Uterus (tissue), 4 donors: ENCODE results near the gene ATXN7L2. TPM values are rescaled to one million over a fixed set of nuclear protein-coding genes. Genes with fewer than 3 reads are reported as not detected.

Experiments
- DNase-seq, 2 donors: peaks; one replicate each; pipeline ENCODE4 v3.0.0-alpha.2; 2019 to 2020
- H3K27ac ChIP-seq, 2 donors: fragments of 200-600 bp; sonication (generic); 1 replicate in 1 of 2; 2 replicates in 1 of 2; pipeline ENCODE4 v1.5.1; 2016 to 2018
- H3K27me3 ChIP-seq, 2 donors: fragments of 200-600 bp; sonication (generic); one replicate each; pipeline ENCODE4 v1.5.1; 2018 to 2019; ENCODE audit warnings: control low read depth in 1 of 2
- H3K36me3 ChIP-seq, 2 donors: fragments of 200-600 bp; sonication (generic); one replicate each; pipeline ENCODE4 v1.5.1; 2019; ENCODE audit warnings: control low read depth in 1 of 2
- H3K4me1 ChIP-seq, 2 donors: fragments of 200-600 bp; sonication (generic); one replicate each; pipeline ENCODE4 v1.5.1; 2018 to 2019; ENCODE audit warnings: control low read depth in 1 of 2
- H3K4me3 ChIP-seq, 2 donors: fragments of 200-600 bp; sonication (generic); 1 replicate in 1 of 2; 2 replicates in 1 of 2; pipeline ENCODE4 v1.5.1; 2018 to 2019; ENCODE audit warnings: mild to moderate bottlenecking in 1 of 2
- H3K9me3 ChIP-seq, 2 donors: fragments of 200-600 bp; sonication (generic); one replicate each; pipeline ENCODE4 v1.5.1; 2019; ENCODE audit warnings: control low read depth in 1 of 2
- POLR2A ChIP-seq, 2 donors: fragments of 450-650 bp; IDR thresholded peaks; one replicate each; pipeline ENCODE4 v1.6.1; 2016; ENCODE audit warnings: antibody characterized with exemption in 2 of 2, mild to moderate bottlenecking in 1 of 2, moderate library complexity in 1 of 2
- intact Hi-C: fragments of 100-400 bp; cut with DNase I; formaldehyde crosslinking; loops from one replicate; pipeline ENCODE4 v1.15.1; 2023; ENCODE audit warnings: low total_unique reads
- total RNA-seq, 4 donors: library from RNA; depleted of rRNA in 3 of 4; stranded (reverse); fragments of >200 nt in 3 of 4; gene quantifications; one replicate each; pipeline versions ENCODE4 v1.1.0 to v1.2.4, GENCODE V29; 2014 to 2023
- TF ChIP-seq, protein P1 (sequence below), 4 experiments: fragments of 200-600 bp in 2 of 4; fragments of 450-650 bp in 2 of 4; sonication (generic) in 2 of 4; IDR thresholded peaks; one replicate each; pipeline ENCODE4 v1.5.1; 2016 to 2019; ENCODE audit warnings: antibody characterized with exemption in 4 of 4, mild to moderate bottlenecking in 2 of 4, moderate library complexity in 1 of 4
- donor health status: DM: yes; HTN: yes; CAD: no.

ATXN7L2 gene
- total RNA-seq, 4 donors from 2014 or later, result 4.1 to 6.7 (median 4.7) TPM

DNA sequence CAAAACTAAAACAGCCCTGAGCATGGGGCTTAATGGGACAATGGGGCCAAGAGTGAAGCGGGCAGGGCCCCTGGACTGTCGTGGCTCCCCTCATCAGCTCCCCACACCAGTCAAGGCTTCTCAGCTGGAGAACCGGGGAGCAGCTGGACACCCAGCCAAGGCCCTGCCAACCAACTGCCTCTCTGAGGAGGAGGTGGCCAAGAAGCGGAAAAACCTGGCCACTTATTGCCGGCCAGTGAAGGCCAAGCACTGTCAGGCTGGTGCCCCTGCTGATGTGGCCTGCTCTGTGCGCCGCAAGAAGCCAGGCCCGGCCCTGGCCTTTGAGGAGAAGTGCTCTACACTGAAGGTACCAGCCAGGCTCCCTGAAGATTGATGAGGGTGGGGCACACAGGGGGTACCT, 7.7 kb downstream of the ATXN7L2 start:
- intact Hi-C loops, result loop anchor here (2.0 kb wide), 1 partner anchor 41 kb away; no protein-coding TSS in a partner anchor
- no peak overlapping the region for H3K4me3 ChIP-seq
- H3K27ac ChIP-seq, result no peak overlapping the region
- no peaks in the 10 kb centered on the region for H3K36me3 ChIP-seq
- H3K4me1 ChIP-seq, result no peaks in the 10 kb centered on the region
- TF ChIP-seq, protein P1, sequence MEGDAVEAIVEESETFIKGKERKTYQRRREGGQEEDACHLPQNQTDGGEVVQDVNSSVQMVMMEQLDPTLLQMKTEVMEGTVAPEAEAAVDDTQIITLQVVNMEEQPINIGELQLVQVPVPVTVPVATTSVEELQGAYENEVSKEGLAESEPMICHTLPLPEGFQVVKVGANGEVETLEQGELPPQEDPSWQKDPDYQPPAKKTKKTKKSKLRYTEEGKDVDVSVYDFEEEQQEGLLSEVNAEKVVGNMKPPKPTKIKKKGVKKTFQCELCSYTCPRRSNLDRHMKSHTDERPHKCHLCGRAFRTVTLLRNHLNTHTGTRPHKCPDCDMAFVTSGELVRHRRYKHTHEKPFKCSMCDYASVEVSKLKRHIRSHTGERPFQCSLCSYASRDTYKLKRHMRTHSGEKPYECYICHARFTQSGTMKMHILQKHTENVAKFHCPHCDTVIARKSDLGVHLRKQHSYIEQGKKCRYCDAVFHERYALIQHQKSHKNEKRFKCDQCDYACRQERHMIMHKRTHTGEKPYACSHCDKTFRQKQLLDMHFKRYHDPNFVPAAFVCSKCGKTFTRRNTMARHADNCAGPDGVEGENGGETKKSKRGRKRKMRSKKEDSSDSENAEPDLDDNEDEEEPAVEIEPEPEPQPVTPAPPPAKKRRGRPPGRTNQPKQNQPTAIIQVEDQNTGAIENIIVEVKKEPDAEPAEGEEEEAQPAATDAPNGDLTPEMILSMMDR (IDR thresholded peaks at IDR 0.05), result no peak
- TF ChIP-seq POLR2A (IDR thresholded peaks at IDR 0.05), result no peak
- DNase-seq, result no peak
- H3K9me3 ChIP-seq, result no peaks in the 10 kb centered on the region
- no peaks in the 10 kb centered on the region for H3K27me3 ChIP-seq

DNA sequence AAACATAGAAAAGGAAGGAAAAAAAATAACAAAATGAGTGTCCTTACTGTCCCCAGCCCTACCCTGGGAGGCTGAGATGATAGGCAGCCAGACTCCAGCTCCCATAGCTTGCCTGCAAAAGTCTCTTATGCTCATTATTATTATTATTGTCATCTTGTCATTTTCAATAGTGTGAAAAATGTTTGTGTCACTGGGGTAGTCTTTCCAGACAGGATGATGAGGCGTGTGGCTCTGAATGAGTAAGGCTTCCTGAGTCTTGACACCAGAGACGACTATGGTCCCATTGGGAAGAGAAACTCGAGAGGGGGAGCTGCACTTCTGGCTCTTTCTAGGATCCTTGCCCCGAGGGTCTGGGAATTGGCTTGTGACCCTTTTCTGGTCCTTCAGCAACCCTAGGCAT, 9.1 kb downstream of the ATXN7L2 start:
- intact Hi-C loops, result no loop called here
- no peaks in the 10 kb centered on the region for H3K27me3 ChIP-seq
- no peaks in the 10 kb centered on the region for H3K36me3 ChIP-seq
- TF ChIP-seq, protein P1 (IDR thresholded peaks at IDR 0.05), result no peak
- no peak for TF ChIP-seq POLR2A (IDR thresholded peaks at IDR 0.05)
- H3K4me1 ChIP-seq, result no peaks in the 10 kb centered on the region
- no peak for DNase-seq
- H3K9me3 ChIP-seq, result no peaks in the 10 kb centered on the region
- no peak overlapping the region for H3K4me3 ChIP-seq
- no peak overlapping the region for H3K27ac ChIP-seq

DNA sequence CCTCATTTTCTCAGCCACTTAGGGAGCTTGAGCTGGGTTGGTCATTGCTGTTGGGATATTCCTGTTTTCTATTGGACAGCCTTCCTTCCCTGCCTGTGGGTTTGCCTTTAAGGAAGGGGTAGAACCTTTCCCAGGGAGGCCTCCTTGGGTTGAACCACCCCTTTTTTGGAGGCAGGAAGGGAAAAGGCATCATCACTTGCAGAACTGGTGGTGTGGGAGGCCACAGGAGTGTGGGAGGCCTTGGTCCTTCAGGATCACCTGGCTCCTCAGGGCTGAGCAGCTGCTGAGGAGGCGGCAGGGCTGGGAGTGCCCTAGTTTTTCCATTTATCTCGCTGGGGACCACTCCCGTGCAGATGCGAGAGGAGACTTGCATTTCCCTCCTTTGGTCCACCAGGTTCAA, 9.5 kb downstream of the ATXN7L2 start:
- TF ChIP-seq POLR2A (IDR thresholded peaks at IDR 0.05), result no peak
- TF ChIP-seq, protein P1 (IDR thresholded peaks at IDR 0.05), result no peak
- no peaks in the 10 kb centered on the region for H3K9me3 ChIP-seq
- H3K4me3 ChIP-seq, result no peak overlapping the region
- peak overlapping the region; percentile 75 to 78 for H3K27ac ChIP-seq
- no peak for DNase-seq
- no peaks in the 10 kb centered on the region for H3K36me3 ChIP-seq
- peaks cover 0 to 4% of the 10 kb centered on the region in 2 donors for H3K4me1 ChIP-seq
- intact Hi-C loops, result no loop called here
- H3K27me3 ChIP-seq, result no peaks in the 10 kb centered on the region

DNA sequence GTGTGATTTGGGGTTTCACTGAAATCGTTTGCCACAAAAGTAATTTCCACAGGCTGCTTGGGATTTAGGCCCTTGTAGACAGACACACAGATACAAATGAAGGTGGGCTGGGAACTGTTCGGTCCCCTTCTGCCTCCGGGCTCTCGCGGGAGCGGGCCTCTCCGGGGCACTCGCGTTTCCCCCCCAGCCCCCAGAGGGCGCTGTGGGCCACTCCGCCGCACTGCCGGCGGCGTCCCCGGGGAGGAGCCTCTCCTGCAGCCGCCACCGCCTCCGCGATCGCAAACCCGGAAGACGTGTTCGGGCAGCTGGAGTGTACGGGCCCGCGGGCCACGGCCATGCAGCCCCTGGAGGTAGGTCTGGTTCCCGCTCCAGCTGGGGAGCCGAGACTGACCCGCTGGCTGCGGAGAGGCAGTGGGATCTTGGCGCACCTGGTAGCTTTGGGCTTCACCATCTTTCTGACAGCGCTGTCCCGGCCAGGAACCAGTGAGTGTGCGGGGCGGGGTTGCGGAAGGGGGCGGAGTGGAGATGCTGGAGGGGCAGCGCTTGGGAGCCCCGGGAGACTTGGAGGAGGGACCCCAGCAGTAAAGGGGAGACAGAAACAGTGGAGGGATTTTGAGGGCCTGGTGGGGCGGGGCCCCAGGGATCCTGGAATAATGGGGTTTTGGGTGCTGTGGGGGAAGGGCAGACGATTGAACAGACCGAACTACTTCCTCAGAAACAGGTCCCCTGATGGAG, 10.3 kb downstream of the ATXN7L2 start, which contains the start of gene CYB561D1:
TSS of gene CYB561D1 (plus strand) at position 290 of the 735 bp plus-strand sequence. CDS start at position 336, 46 bp downstream.
- TF ChIP-seq, protein P1 (IDR thresholded peaks at IDR 0.05), result peak; percentile 90 to 99 (median 95)
- TF ChIP-seq POLR2A (IDR thresholded peaks at IDR 0.05), result peak; percentile 28 to 49
- H3K4me3 ChIP-seq, result peak within 1 kb of the TSS; percentile 64 to 94
- H3K4me1 ChIP-seq, result peaks cover 0 to 5% of the 10 kb centered on the region in 2 donors
- H3K27ac ChIP-seq, result peak within 1 kb of the TSS; percentile 75 to 78
- intact Hi-C loops, result no loop called here
- no peaks in the 10 kb centered on the region for H3K36me3 ChIP-seq
- no peaks in the 10 kb centered on the region for H3K9me3 ChIP-seq
- peak; percentile 81 to 87 for DNase-seq
- no peaks in the 10 kb centered on the region for H3K27me3 ChIP-seq

DNA sequence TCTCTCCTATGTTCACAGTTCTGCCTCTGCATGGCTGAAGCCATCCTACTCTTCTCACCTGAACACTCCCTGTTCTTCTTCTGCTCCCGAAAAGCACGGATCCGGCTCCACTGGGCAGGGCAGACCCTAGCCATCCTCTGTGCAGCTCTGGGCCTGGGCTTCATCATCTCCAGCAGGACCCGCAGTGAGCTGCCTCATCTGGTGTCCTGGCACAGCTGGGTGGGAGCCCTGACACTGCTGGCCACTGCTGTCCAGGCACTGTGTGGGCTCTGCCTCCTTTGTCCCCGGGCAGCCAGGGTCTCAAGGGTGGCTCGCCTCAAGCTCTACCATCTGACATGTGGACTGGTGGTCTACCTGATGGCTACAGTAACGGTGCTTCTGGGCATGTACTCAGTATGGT, 12.0 kb downstream of the ATXN7L2 start:
- intact Hi-C loops, result no loop called here
- H3K9me3 ChIP-seq, result no peaks in the 10 kb centered on the region
- no peaks in the 10 kb centered on the region for H3K27me3 ChIP-seq
- no peak overlapping the region for H3K27ac ChIP-seq
- H3K4me3 ChIP-seq, result no peak overlapping the region
- H3K4me1 ChIP-seq, result peaks cover 0 to 5% of the 10 kb centered on the region in 2 donors
- DNase-seq, result no peak
- TF ChIP-seq POLR2A (IDR thresholded peaks at IDR 0.05), result no peak
- H3K36me3 ChIP-seq, result no peaks in the 10 kb centered on the region
